Neuronal stem cell (in vitro differentiated cells): ENCODE results near the gene MAD1L1.
A peak's percentile ranks its signal among the peaks of the same experiment; 100 is the strongest.

Experiments used
- DNase-seq: peaks from one replicate; pipeline ENCODE4 v3.0.0-alpha.2; 2013; ENCODE audit warnings: low spot score
- H2AFZ ChIP-seq: one replicate; pipeline ENCODE4 v1.6.1; 2013; ENCODE audit warnings: mild to moderate bottlenecking, low read length, inconsistent platforms
- H2AK5ac ChIP-seq: 2 replicates; pipeline ENCODE4 v1.6.1; 2013; ENCODE audit warnings: low read depth, mild to moderate bottlenecking, inconsistent platforms, low read length, moderate library complexity, mixed read lengths
- H2BK120ac ChIP-seq: 2 replicates; pipeline ENCODE4 v1.6.1; 2013; ENCODE audit warnings: low read depth, mild to moderate bottlenecking, inconsistent platforms, low read length, moderate library complexity, mixed read lengths
- H2BK12ac ChIP-seq: one replicate; pipeline ENCODE4 v1.6.1; 2013; ENCODE audit warnings: low read length, inconsistent platforms
- H2BK15ac ChIP-seq: 2 replicates; pipeline ENCODE4 v1.6.1; 2013; ENCODE audit warnings: mild to moderate bottlenecking, low read length, inconsistent platforms, mixed read lengths
- H2BK5ac ChIP-seq: one replicate; pipeline ENCODE4 v1.6.1; 2013; ENCODE audit warnings: inconsistent platforms, mild to moderate bottlenecking, low read length, moderate library complexity
- H3K14ac ChIP-seq: one replicate; pipeline ENCODE4 v1.6.1; 2013; ENCODE audit warnings: low read length, inconsistent platforms
- H3K18ac ChIP-seq: 2 replicates; pipeline ENCODE4 v1.6.1; 2013; ENCODE audit warnings: low read length, inconsistent platforms
- H3K23ac ChIP-seq: 2 replicates; pipeline ENCODE4 v1.6.1; 2013; ENCODE audit warnings: low read depth, mild to moderate bottlenecking, mixed read lengths, low read length, inconsistent platforms; ENCODE audit not compliant: poor library complexity
- H3K27ac ChIP-seq: replicated peaks from 3 replicates; pipeline ENCODE4 v1.5.1; 2013; ENCODE audit warnings: low read length, inconsistent platforms
- H3K27me3 ChIP-seq, 3 experiments: 2 replicates each; pipeline ENCODE4 v1.6.1; 2013; ENCODE audit warnings: low read length in 3 of 3, mild to moderate bottlenecking in 2 of 3, inconsistent platforms in 1 of 3, low read depth in 1 of 3, mixed read lengths in 1 of 3, moderate library complexity in 1 of 3; ENCODE audit not compliant: control insufficient read depth in 3 of 3, insufficient read depth in 3 of 3
- H3K36me3 ChIP-seq, 2 donors: replicated peaks in 1 of 2; 2 replicates each; pipeline ENCODE4 v1.6.1; 2013; ENCODE audit warnings: low read length in 2 of 2; ENCODE audit not compliant: control insufficient read depth in 2 of 2, insufficient read depth in 2 of 2
- H3K4ac ChIP-seq: 2 replicates; pipeline ENCODE4 v1.6.1; 2013; ENCODE audit warnings: inconsistent platforms, mild to moderate bottlenecking, low read length, moderate library complexity
- H3K4me1 ChIP-seq, 2 donors: 1 replicate in 1 of 2; 2 replicates in 1 of 2; pipeline ENCODE4 v1.6.1; 2013; ENCODE audit warnings: low read length in 2 of 2, low read depth in 1 of 2; ENCODE audit not compliant: control insufficient read depth in 2 of 2, insufficient read depth in 1 of 2
- H3K4me2 ChIP-seq: one replicate; pipeline ENCODE4 v1.6.1; 2013; ENCODE audit warnings: mild to moderate bottlenecking, low read length, inconsistent platforms; ENCODE audit not compliant: insufficient read depth, poor library complexity, severe bottlenecking
- H3K4me3 ChIP-seq, 2 donors: 2 replicates each; pipeline ENCODE4 v1.5.1; 2013; ENCODE audit warnings: low read length in 2 of 2, mild to moderate bottlenecking in 2 of 2, inconsistent platforms in 1 of 2, moderate library complexity in 1 of 2
- H3K79me1 ChIP-seq: one replicate; pipeline ENCODE4 v1.6.1; 2013; ENCODE audit warnings: low read depth, mild to moderate bottlenecking, inconsistent platforms, low read length, moderate library complexity
- H3K9ac ChIP-seq: one replicate; pipeline ENCODE4 v1.6.1; 2013; ENCODE audit warnings: mild to moderate bottlenecking, low read depth, low read length, inconsistent platforms; ENCODE audit not compliant: poor library complexity
- H3K9me3 ChIP-seq, 2 donors: replicated peaks in 1 of 2; 2 replicates each; pipeline versions ENCODE3 to v1.6.1; 2013; ENCODE audit warnings: low read length in 2 of 2, mild to moderate bottlenecking in 2 of 2, inconsistent platforms in 1 of 2, low read depth in 1 of 2, mixed read lengths in 1 of 2, moderate library complexity in 1 of 2; ENCODE audit not compliant: control insufficient read depth in 2 of 2, insufficient read depth in 1 of 2
- H4K8ac ChIP-seq: one replicate; pipeline ENCODE4 v1.6.1; 2013; ENCODE audit warnings: low read depth, mild to moderate bottlenecking, inconsistent platforms, low read length, moderate library complexity
- H4K91ac ChIP-seq: one replicate; pipeline ENCODE4 v1.6.1; 2013; ENCODE audit warnings: low read length, low read depth, mild to moderate bottlenecking, inconsistent platforms; ENCODE audit not compliant: poor library complexity
- WGBS, 2 donors: extraction: QIAGEN DNeasy Blood & Tissue Kit; methylation state at CpG; one replicate each; pipeline ENCODE4 v1.1.7; 2013; ENCODE audit warnings: missing lambda C conversion rate in 2 of 2, mixed read lengths in 1 of 2; ENCODE audit not compliant: insufficient read length in 2 of 2, insufficient replicate concordance in 1 of 2; ENCODE audit errors: extremely low coverage in 2 of 2; 5-methylcytosine and 5-hydroxymethylcytosine counted together

Gene MAD1L1

DNA sequence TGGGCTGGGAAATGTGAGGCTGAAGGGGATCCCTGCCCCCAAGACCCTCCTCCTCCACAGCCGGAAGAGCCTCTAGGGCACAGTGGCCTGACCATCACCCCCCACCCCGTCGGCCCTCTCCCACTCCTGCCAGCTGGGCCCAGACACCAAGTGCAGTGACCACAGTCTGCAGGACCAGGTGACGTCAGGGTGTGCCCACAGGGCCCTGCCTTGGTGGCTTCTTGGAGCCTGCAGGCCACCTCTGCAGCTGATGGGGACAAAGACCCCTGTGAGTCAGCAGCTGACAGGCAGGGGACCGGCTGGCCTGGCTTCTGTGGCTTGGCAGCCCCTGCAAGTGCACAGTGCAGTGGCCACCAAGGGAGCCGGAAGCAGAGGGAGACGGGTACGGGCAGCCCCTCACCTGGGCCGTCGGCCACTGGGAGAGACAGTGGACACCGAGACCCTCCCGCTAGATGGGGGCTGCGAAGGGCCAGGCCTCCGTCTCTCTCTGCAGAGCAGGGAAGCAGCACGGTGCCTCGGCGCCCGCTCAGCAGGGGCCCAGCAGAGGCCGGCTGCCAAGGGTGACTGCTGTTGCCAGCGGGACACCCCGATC, 288.0 kb downstream of the MAD1L1 start:
- Histone ChIP-seq H2BK12ac (peak overlapping the region; percentile 54), H3K27me3 (no peaks in the 10 kb centered on the region), H2BK120ac (no peak overlapping the region), H3K23ac (peak overlapping the region; percentile 55), H4K8ac (no peak overlapping the region), H2BK5ac (peak overlapping the region; percentile 82), H2BK15ac (no peak overlapping the region), H3K79me1 (peaks cover 4% of the 10 kb centered on the region), H3K9ac (no peak overlapping the region), H3K4me3 (no peak overlapping the region), H3K36me3 (no peaks in the 10 kb centered on the region), H3K4ac (no peak overlapping the region), H3K18ac (peak overlapping the region; percentile 48), H3K14ac (peak overlapping the region; percentile 89), H3K4me1 (peaks cover 11 to 22% of the 10 kb centered on the region in 2 donors), H2AFZ (no peak overlapping the region), H2AK5ac (peak overlapping the region; percentile 79), H4K91ac (no peak overlapping the region), H3K27ac (no peak overlapping the region), H3K9me3 (no peaks in the 10 kb centered on the region), H3K4me2 (no peak overlapping the region)
- DNase-seq, result no peak
- no CpG with 5 or more reads among the region's 21 CpGs for WGBS, 2 donors

DNA sequence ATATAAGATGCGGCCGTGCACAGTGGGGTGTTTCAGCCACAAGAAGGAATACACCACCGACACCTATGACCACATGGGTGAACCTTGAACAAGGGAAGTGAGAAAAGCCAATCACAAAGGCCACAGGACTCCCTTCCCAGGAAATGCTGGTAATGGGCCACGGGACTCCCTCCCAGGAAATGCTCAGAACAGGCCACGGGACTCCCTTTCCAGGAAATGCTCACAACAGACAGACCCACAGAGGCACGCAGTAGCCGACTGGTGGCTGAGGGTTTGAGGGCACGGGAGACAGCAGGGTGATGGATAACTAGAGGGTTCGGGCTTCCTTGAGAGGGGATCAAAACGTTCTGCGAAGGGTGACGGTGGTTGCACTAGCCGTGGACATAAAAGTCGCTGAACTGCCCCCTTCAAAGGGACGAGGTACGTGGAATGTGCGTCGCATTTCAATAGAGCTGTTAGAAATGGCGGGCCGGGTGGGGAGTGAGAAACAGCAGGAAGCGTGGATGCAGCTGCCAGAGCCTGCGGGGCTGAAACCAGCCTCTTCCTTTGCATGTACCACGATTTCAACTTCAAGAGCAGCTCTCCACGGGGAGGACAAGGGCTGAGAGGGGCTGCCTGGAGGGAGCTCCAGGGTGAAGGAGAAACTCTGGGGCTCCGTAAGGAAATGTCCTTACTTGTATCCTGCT, 288.7 kb downstream of the MAD1L1 start:
- Histone ChIP-seq H4K91ac (no peak overlapping the region), H3K27me3 (no peaks in the 10 kb centered on the region), H3K36me3 (no peaks in the 10 kb centered on the region), H3K4me1 (peaks cover 11 to 22% of the 10 kb centered on the region in 2 donors), H3K27ac (no peak overlapping the region), H3K9ac (no peak overlapping the region), H3K18ac (peak overlapping the region; percentile 27), H3K79me1 (peaks cover 7% of the 10 kb centered on the region), H2BK15ac (no peak overlapping the region), H2BK12ac (no peak overlapping the region), H2BK5ac (peak overlapping the region; percentile 82), H2AK5ac (peak overlapping the region; percentile 79), H3K14ac (no peak overlapping the region), H4K8ac (no peak overlapping the region), H3K9me3 (peaks cover 4 to 5% of the 10 kb centered on the region in 2 donors), H3K4me2 (no peak overlapping the region), H3K23ac (peak overlapping the region; percentile 55), H3K4ac (no peak overlapping the region), H3K4me3 (no peak overlapping the region), H2AFZ (no peak overlapping the region), H2BK120ac (no peak overlapping the region)
- DNase-seq, result no peak
- no CpG with 5 or more reads among the region's 25 CpGs for WGBS, 2 donors

DNA sequence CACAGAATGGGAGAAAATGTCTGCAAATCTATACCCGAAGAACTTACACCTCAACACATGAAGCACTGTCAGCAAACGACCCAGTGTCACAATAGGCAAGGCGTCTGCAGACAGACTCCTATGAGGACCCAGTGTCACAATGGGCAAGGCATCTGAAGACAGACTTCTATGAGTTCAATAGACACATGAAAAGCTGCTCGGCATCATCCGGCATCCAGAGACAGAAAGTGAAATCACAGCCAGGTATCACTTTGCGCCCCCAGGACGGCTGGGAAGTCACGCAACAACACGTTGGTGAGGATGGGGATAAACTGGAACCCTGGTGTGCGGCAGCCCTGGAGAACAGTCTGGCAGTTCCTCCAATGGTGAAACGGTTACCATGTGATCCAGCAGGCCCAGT, 289.4 kb downstream of the MAD1L1 start:
- H2BK5ac ChIP-seq, result peak overlapping the region; percentile 5
- peaks cover 10% of the 10 kb centered on the region for H3K79me1 ChIP-seq
- DNase-seq, result no peak
- H3K4me1 ChIP-seq, result peaks cover 11 to 21% of the 10 kb centered on the region in 2 donors
- no peak overlapping the region for H2AK5ac ChIP-seq
- H2BK12ac ChIP-seq, result no peak overlapping the region
- WGBS, 2 donors, result no CpG with 5 or more reads among the region's 11 CpGs
- no peak overlapping the region for H3K23ac ChIP-seq
- no peak overlapping the region for H3K9ac ChIP-seq
- H2AFZ ChIP-seq, result no peak overlapping the region
- no peak overlapping the region for H3K4me2 ChIP-seq
- H3K4ac ChIP-seq, result no peak overlapping the region
- no peak overlapping the region for H3K18ac ChIP-seq
- no peak overlapping the region for H2BK120ac ChIP-seq
- H3K36me3 ChIP-seq, result no peaks in the 10 kb centered on the region
- no peak overlapping the region for H3K27ac ChIP-seq
- H3K27me3 ChIP-seq, result no peaks in the 10 kb centered on the region
- H2BK15ac ChIP-seq, result no peak overlapping the region
- no peak overlapping the region for H4K91ac ChIP-seq
- H4K8ac ChIP-seq, result no peak overlapping the region
- H3K14ac ChIP-seq, result no peak overlapping the region
- no peak overlapping the region for H3K4me3 ChIP-seq
- H3K9me3 ChIP-seq, result peaks cover 4 to 6% of the 10 kb centered on the region in 2 donors

DNA sequence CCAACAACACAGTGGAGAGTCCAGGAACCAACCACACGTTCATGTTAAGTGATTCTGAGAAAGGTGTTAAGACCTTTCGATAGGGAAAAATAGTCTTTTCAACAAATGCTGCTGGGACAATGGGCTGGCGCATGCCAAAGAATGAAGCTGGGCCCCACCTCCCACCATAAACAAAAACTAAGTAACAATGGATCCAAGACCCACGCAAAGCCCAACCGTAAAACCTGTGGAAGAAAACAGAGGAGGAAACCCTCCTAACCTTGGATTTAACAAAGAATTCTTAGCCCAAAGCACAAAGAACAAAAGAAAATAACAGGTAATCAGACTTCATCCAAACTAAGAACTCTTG, 289.8 kb downstream of the MAD1L1 start:
- Histone ChIP-seq H3K4me1 (peaks cover 11 to 20% of the 10 kb centered on the region in 2 donors), H4K91ac (no peak overlapping the region), H2BK120ac (no peak overlapping the region), H2BK12ac (no peak overlapping the region), H3K9ac (no peak overlapping the region), H3K4me2 (no peak overlapping the region), H3K4ac (no peak overlapping the region), H3K18ac (peak overlapping the region; percentile 86), H3K27ac (no peak overlapping the region), H2AFZ (no peak overlapping the region), H3K14ac (no peak overlapping the region), H3K36me3 (no peaks in the 10 kb centered on the region), H3K9me3 (peaks cover 6 to 10% of the 10 kb centered on the region in 2 donors), H3K23ac (no peak overlapping the region), H2BK15ac (no peak overlapping the region), H2BK5ac (peak overlapping the region; percentile 14), H2AK5ac (no peak overlapping the region), H4K8ac (no peak overlapping the region), H3K79me1 (peaks cover 10% of the 10 kb centered on the region), H3K27me3 (no peaks in the 10 kb centered on the region), H3K4me3 (no peak overlapping the region)
- no peak for DNase-seq
- no CpG with 5 or more reads among the region's 5 CpGs for WGBS, 2 donors
